Measurements from ENCODE around the gene DDI1.

The DDI1 gene

GRCh38 chr11:104086621-104087020 lies 50.2 kb downstream of the DDI1 start:
- no peak for DNase-seq (ENCODE audit: low read depth)
- no peak overlapping the region for H3K4me3 ChIP-seq (ENCODE audit: control insufficient read depth, low read depth, low read length)
- TF ChIP-seq, protein P1, sequence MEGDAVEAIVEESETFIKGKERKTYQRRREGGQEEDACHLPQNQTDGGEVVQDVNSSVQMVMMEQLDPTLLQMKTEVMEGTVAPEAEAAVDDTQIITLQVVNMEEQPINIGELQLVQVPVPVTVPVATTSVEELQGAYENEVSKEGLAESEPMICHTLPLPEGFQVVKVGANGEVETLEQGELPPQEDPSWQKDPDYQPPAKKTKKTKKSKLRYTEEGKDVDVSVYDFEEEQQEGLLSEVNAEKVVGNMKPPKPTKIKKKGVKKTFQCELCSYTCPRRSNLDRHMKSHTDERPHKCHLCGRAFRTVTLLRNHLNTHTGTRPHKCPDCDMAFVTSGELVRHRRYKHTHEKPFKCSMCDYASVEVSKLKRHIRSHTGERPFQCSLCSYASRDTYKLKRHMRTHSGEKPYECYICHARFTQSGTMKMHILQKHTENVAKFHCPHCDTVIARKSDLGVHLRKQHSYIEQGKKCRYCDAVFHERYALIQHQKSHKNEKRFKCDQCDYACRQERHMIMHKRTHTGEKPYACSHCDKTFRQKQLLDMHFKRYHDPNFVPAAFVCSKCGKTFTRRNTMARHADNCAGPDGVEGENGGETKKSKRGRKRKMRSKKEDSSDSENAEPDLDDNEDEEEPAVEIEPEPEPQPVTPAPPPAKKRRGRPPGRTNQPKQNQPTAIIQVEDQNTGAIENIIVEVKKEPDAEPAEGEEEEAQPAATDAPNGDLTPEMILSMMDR (conservative IDR thresholded peaks at IDR 0.05; ENCODE audit: control insufficient read depth, insufficient read depth, low read depth, low read length): no peak

Data from fibroblast of mammary gland (primary cell).